HepG2 (cell line): Measurements from ENCODE around the gene SMIM14. TPM values are rescaled to one million over a fixed set of nuclear protein-coding genes. Genes with fewer than 3 reads are reported as not detected.

ENCODE experiments used
- HNF1B ChIP-seq: sonication (generic); formaldehyde crosslinking; IDR thresholded peaks from 2 replicates; pipeline ENCODE4 v1.5.1; 2020; ENCODE audit warnings: mild to moderate bottlenecking, moderate library complexity, missing genetic modification reagents
- HNRNPL ChIP-seq: fragments of 200-400 bp; formaldehyde crosslinking; IDR thresholded peaks from 2 replicates; pipeline ENCODE4 v1.6.1; 2017; ENCODE audit warnings: mild to moderate bottlenecking, low read depth, low read length
- HOXD1 ChIP-seq: sonication (generic); formaldehyde crosslinking; IDR thresholded peaks from 2 replicates; pipeline ENCODE4 v1.5.0; 2020; ENCODE audit warnings: missing genetic modification reagents
- KDM6A ChIP-seq: IDR thresholded peaks from 2 replicates; pipeline ENCODE4 v1.6.1; 2016; ENCODE audit warnings: low read depth
- PHF8 ChIP-seq: sonication (generic); formaldehyde crosslinking; IDR thresholded peaks from 2 replicates; pipeline ENCODE4 v1.5.0; 2020; ENCODE audit warnings: missing genetic modification reagents
- POGZ ChIP-seq: sonication (generic); formaldehyde crosslinking; IDR thresholded peaks from 2 replicates; pipeline ENCODE4 v1.4.0; 2020; ENCODE audit warnings: mild to moderate bottlenecking, missing genetic modification reagents
- TCF7L2 ChIP-seq: IDR thresholded peaks from 2 replicates; pipeline ENCODE4 v1.6.1; 2011; ENCODE audit warnings: mild to moderate bottlenecking, low read depth, low read length, moderate library complexity
- TOE1 ChIP-seq: sonication (generic); formaldehyde crosslinking; IDR thresholded peaks from 2 replicates; pipeline ENCODE4 v1.4.0; 2020; ENCODE audit warnings: mild to moderate bottlenecking, missing genetic modification reagents
- ZBTB42 ChIP-seq: sonication (generic); formaldehyde crosslinking; IDR thresholded peaks from 2 replicates; pipeline ENCODE4 v1.5.0; 2020; ENCODE audit warnings: mild to moderate bottlenecking, missing genetic modification reagents
- ZBTB46 ChIP-seq: sonication (generic); formaldehyde crosslinking; IDR thresholded peaks from 2 replicates; pipeline ENCODE4 v1.4.0; 2020; ENCODE audit warnings: mild to moderate bottlenecking, missing genetic modification reagents, borderline replicate concordance
- ZNF276 ChIP-seq: sonication (generic); formaldehyde crosslinking; IDR thresholded peaks from 2 replicates; pipeline ENCODE4 v1.4.0; 2020; ENCODE audit warnings: mild to moderate bottlenecking, low read depth, missing genetic modification reagents
- ZNF318 ChIP-seq: sonication (generic); formaldehyde crosslinking; IDR thresholded peaks from 2 replicates; pipeline ENCODE4 v1.4.0; 2020; ENCODE audit warnings: mild to moderate bottlenecking, missing genetic modification reagents
- ZNF496 ChIP-seq: sonication (generic); formaldehyde crosslinking; IDR thresholded peaks from 2 replicates; pipeline ENCODE4 v1.8.1; 2023; ENCODE audit warnings: mild to moderate bottlenecking, moderate library complexity, missing genetic modification reagents; ENCODE audit not compliant: insufficient replicate concordance
- ZNF7 ChIP-seq: IDR thresholded peaks from 2 replicates; pipeline ENCODE4 v1.6.1; 2016; ENCODE audit warnings: missing biosample characterization, missing genetic modification reagents
- ZNF790 ChIP-seq: sonication (generic); formaldehyde crosslinking; IDR thresholded peaks from 2 replicates; pipeline ENCODE4 v1.8.0; 2022; ENCODE audit warnings: missing genetic modification reagents, mild to moderate bottlenecking, borderline replicate concordance
- ZSCAN31 ChIP-seq: sonication (generic); formaldehyde crosslinking; IDR thresholded peaks from 2 replicates; pipeline ENCODE4 v1.5.0; 2020; ENCODE audit warnings: low read depth, mild to moderate bottlenecking, missing genetic modification reagents
- polyA plus RNA-seq, 8 experiments: library from polyadenylated mRNA; depleted of rRNA in 3 of 8; stranded (reverse) in 7 of 8; unstranded in 1 of 8; fragments of >200 nt; fragmentation: Illumina TruSeq in 4 of 8; extraction: Trizol in 4 of 8; gene quantifications; 2 replicates each; pipeline versions ENCODE4 v1.2.1 to v1.2.3, GENCODE V29; 2011 to 2016; ENCODE audit warnings: low read depth in 4 of 8, missing spikeins in 1 of 8, mixed read lengths in 1 of 8; ENCODE audit not compliant: insufficient read depth in 1 of 8
- total RNA-seq, 5 experiments: library from RNA; depleted of rRNA; stranded (reverse); fragments of >200 nt; fragmentation: Illumina TruSeq; extraction: Trizol; gene quantifications; 2 replicates each; pipeline ENCODE4 v1.2.3, GENCODE V29; 2016; ENCODE audit warnings: low read depth in 1 of 5

The SMIM14 gene
- total and polyA plus RNA-seq, 2 of the 13 experiments (the other 11 are each of a cell fraction or from before 2014, with no cell fraction given): 16.3 to 28.1 TPM

- TF ChIP-seq ZBTB46 (no peak), TCF7L2 (no peak), ZNF318 (CRISPR knock-in tag) (peak; percentile 41; the same call in 1 of the 2 replicates), POGZ (CRISPR knock-in tag) (peak; percentile 85), HOXD1 (CRISPR knock-in tag) (no peak), ZNF7 (CRISPR knock-in tag) (peak; percentile 41; the same call in 1 of the 2 replicates), KDM6A (CRISPR knock-in tag) (no peak), HNRNPL (peak; percentile 35; the same call in 1 of the 2 replicates), ZBTB42 (CRISPR knock-in tag) (no peak; the same call in 1 of the 2 replicates), HNF1B (peak; percentile 92), ZSCAN31 (CRISPR knock-in tag) (peak; percentile 98), TOE1 (CRISPR knock-in tag) (no peak), ZNF790 (CRISPR knock-in tag) (peak; percentile 91), PHF8 (CRISPR knock-in tag) (peak; percentile 90), ZNF496 (CRISPR knock-in tag) (no peak), ZNF276 (no peak)
These were observed 111.2 kb downstream of the SMIM14 start, which contains the start of gene UGDH (continued) for GRCh38 chr4:39527296-39528060.
